GM19240 (cell line): ENCODE data around the gene KCNIP1.

Source experiments
- DNase-seq: peaks from one replicate; pipeline ENCODE4 v3.0.0; 2011; ENCODE audit warnings: low spot score; ENCODE audit not compliant: insufficient read length

The KCNIP1 gene

DNA sequence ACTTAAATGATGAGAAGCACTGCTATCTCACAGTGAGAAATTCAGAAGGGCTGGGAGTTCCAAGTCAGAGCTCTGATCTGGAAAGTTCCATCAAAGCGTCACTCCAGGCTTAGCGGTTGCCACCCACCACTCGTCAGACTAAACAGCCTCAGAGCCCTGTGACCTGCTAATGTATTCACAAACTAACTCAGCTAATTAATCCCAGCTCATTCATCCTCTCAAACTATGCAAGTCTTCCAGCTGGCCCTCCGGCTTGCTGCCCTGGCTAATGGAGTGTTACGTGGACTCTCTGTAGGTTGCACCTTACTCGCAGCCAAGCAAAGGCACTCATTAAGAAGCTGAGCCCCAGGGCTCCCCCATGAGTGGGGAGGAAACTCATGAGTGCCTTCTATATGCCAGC lies 197.5 kb downstream of the KCNIP1 start:
- no peak for DNase-seq

DNA sequence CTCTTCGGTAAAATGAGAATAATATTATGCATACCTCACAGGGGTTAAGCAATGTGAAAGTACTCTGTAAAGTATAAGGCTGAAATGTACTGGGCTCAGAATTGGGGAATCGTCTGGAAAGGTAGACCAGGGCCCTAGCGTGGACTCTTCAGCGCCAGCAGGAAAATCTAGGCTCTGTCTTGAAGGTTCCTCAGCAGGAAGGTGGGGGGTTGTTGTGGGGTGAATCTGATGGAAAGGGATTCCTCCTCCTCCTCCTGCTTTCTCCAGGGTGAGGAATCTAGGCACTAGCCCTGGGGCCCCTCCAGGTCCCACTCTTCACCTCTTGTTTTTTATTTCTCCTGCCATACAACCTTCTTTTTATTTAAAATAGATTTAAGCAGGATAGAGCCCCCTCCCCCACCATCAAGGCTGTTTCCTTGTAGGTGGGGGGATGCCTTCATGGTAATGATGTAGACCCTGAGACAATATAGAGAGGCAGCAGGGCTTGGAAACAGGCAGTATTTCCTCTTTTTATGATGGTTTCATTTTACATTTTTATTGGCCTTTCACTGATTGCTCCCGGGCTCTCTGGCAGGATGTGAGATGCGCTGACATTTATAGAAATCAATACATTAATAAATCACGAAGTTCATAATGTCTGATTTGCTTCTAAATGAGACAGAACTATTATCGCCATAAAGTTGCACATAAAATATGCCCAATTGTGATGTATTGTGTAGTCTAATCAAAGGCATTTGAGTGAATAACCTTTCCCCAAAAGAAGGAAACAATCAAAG lies 200.8 kb downstream of the KCNIP1 start:
- DNase-seq: no peak

DNA sequence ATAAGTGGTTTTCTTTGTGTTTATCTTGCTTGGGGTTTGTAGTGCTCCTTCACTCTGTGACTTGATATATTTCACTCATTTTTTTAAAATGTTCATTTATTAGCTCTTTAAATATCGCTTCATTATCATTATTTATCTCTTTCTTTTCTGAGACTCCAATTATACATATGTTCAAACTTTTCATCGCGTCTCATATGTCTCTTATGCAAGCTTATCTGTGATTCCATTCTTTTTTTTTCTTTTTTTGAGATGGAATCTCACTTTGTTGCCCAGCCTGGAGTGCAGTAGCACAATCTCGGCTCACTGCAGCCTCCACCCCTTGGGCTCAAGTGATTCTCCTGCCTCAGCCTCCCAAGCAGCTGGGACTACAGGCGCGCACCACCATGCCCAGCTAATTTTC lies 205.8 kb downstream of the KCNIP1 start:
- no peak for DNase-seq

DNA sequence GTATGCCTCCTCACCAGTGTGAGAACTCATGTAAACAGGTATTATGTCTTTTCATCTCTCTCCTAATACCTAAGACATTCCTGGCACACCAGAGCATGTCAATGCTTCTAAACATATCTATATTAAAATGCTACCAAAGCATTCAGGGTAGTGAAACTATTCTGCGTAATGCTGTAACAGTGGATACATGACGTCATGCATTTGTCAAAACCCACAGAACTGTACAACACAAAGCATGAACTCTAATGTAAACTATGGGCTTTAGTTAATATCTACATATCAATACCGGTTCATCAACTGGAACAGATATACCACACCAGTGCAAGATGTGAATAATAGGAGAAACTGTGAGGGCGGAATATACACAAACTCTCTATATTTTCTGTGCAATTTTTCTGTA lies 207.5 kb downstream of the KCNIP1 start:
- DNase-seq: no peak

DNA sequence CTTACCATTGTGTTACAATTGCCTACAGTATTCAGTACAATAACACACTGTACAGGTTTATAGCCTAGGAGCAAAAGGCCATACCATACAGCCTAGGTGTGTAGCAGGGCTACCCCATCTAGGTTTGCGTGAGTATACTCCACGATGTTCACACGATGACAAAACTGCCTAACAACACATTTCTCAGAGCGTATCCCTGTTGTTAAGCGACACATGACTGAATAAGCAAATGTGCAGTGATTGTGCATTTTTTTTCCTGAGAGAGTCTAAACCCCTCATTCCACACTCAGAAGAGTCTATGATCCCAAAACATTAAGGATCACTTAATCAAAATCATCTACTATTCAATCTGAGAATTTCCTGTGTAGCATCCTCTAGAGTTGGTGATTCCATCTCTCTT lies 211.3 kb downstream of the KCNIP1 start:
- no peak for DNase-seq

DNA sequence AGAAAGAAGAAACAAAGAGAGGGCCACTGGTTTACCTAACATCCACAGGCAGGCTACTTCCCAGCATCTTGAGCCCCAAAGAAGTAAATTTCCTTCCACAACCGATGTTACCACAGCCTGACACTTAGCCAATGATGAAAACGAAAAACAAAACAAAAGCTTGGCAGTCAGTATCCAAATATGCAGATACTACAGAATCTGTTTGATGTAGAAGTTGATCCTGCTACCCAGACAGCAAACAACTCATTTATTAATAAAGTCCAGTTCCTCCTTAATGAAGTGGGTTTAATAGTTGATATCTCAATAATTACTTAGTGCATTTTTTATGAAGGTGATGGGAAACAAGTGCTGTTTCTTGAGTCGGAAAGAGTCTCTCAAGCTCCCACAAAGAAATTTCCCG lies 212.6 kb downstream of the KCNIP1 start:
- no peak for DNase-seq

DNA sequence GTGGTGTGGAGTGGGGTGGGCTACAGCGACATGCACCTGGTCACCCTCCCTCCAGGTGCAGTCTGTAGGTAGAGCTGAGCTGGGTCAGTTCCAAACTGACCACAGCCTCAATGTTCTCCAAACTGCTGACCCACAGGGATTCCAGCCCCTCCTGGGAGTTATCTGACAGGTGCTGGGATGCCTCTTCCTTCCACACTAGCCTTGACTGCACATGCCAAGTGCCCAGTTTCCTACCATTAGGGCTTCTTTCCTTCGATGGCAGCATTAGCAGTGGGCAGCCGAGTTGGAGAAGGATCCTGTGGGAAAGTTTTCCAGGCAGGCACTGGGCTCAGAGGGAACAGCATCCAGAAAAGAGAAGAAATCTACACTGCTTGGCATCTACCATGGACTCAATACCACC lies 215.7 kb downstream of the KCNIP1 start:
- no peak for DNase-seq

DNA sequence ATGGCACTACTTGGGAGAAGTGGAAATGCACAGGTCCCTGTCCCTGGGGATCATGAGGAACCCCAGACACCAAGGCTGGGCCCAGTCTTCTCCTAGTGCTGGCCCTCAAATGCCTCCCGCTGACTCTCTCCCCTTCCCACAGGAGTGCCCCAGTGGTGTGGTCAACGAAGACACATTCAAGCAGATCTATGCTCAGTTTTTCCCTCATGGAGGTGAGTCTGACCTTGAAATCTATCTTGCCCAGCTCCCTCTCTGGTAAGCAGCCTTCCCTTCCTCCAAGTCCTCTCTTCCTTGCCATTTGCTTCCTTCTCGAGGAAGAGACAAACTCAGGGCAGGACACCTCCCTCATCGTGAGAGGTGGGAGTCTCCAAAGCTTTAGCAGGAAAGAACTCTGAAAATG lies 216.4 kb downstream of the KCNIP1 start:
- DNase-seq: no peak

DNA sequence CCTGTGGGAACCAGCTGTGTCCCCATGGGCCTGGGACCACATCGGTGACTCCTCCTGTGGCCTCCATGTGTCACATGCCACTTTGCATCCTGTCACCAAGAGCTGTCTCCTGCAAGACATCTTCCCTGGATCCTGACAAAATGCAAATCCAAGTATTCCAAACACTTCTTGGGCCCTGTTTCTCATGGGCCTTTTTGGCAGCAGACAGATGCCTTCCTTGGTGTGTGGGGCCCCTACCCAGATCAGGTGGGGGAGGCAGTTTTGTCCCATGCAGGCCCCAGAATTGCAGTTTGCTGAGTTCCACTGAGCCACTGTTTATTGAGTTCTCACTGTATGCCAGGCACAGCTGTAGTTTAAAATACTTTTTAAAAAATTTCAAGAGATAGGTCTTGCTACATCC lies 217.2 kb downstream of the KCNIP1 start:
- DNase-seq: no peak

DNA sequence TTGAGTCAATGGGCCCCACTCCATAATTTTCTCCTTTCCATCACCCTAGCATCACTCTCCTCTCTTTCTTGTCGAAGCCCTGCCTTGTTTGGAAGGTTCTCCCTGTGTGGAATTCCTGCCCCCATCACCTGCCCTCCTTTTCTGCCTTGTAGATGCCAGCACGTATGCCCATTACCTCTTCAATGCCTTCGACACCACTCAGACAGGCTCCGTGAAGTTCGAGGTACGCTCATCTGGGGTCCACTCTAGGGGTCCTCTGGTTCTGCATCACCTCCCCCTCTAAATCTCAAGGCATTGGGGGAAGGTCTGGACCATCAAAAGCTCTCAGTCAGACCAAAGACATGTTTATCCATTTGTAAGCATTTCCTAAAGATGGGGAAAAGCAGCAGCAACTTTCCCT lies 217.9 kb downstream of the KCNIP1 start:
- DNase-seq: no peak

DNA sequence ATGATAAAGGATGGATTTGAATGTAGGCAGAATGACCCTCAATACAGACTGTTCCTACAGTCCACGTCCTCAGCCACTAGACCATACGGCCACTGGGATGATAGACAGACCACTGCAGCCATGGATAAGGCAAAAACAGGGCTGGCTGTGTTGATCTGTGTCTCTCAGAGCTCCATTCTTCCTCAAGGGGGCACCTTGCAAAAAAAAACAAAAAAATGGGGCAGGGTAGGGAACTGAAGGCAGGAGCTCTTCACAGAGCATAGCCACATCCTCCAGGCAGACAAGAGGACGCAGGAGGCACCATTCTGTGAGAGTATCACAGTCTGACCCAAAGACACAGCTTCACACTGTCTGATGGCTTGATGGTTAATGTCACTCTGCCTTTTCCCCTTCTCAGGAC lies 218.5 kb downstream of the KCNIP1 start:
- no peak for DNase-seq

DNA sequence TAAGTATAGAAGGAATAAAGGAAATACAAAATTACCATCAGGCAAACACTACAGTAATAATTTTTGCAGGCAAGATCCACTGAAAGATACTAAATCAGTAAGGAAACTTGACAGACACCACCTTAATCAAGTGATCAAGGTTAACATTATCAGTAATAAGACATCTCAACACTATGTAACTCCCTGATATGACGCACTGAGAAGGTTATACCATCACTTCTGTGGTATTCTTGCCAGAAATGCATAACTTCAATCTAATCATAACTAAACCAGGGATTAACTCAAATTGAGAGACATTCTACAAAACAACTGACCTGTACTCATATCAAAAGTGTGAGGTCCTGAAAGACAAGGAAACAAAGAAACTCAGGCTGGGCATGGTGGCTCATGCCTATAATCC lies 227.2 kb downstream of the KCNIP1 start:
- no peak for DNase-seq

DNA sequence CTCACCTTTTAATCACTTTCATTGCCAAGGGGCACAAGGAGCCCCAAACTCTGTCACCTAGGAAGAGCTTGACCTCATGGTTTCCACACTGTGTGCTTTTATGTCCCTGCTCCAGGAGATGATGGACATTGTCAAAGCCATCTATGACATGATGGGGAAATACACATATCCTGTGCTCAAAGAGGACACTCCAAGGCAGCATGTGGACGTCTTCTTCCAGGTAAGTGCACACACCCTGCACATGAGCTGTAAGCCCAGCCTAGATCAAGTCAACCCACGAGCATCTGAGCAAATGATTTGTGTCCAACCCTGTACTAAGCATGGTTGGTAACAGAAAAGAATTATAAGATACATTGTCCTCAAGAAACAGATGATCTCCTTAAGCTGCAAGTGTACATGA lies 228.9 kb downstream of the KCNIP1 start:
- no peak for DNase-seq

DNA sequence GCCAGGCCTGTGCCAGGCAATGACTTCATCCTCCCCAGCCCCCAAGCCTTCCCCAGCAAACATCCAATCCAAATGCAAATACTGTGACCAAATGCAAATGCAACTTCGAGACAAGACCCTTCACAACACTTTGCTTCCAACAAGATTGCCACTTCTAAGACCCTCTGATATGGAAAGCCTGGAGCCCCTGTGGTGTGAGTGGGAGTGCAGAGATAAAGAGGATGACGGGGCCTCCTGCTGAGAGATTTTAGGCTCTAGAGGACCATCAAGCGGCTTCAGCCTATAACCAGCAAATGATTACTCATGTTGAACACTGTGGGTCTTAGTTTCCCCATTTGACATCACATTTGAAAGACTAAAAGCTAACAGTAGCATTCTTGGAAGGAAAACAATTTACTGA lies 233.1 kb downstream of the KCNIP1 start:
- no peak for DNase-seq

DNA sequence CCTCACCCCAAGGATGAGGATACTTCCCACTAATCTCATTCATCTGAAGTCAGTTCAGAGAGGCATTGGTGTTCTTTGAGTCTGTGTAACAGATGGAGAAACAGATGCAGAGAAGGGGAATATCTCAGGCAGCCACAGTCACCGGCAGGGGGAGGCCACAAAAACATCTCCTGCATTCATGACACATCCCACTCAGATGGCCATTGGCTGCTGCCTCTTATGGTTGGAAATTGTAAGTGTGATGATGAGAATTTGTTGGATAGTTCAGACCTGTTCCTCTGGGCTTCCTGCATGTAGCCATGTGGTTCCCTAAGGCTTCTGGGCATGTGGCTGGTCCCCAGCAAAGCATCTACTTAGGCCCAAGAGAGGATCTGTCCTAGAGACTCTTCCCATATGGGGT lies 233.8 kb downstream of the KCNIP1 start:
- DNase-seq: no peak

DNA sequence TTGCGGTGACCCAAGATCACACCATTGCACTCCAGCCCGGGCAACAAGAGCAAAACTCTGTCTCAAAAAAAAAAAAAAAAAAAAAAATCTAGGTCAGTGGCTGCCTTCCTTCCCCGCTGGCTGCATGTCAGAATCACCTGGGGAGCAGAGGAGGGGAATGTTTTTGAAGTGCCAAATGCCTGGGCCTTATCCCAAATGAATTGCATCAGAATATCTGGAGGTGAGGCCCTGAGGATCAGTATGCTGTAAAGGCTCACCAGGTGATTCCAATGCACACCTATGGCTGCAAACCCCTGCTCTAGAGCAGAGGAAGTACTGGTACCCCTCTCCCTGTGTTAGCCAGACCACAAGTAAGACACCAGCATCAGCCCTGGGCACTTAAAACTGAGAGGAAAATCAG lies 235.0 kb downstream of the KCNIP1 start:
- DNase-seq: no peak

DNA sequence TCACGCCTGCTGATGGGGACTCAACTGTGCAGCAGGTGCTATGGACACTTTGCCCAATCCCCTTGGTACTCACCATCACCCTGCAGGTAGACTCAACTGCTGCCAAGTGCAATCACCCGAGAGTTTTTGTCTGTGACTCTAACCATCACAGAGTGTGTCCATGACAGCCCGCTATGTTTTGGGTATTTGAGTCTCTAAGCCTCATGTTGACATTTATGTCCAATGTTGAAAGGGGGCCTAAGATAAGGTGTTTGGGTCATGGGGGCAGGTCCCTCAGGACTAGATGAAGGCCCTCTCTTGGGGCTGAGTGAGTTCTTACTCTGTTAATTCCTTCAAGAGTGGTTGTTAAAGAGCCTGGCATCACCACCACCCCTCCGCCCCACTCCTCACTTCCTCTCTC lies 235.6 kb downstream of the KCNIP1 start:
- no peak for DNase-seq

DNA sequence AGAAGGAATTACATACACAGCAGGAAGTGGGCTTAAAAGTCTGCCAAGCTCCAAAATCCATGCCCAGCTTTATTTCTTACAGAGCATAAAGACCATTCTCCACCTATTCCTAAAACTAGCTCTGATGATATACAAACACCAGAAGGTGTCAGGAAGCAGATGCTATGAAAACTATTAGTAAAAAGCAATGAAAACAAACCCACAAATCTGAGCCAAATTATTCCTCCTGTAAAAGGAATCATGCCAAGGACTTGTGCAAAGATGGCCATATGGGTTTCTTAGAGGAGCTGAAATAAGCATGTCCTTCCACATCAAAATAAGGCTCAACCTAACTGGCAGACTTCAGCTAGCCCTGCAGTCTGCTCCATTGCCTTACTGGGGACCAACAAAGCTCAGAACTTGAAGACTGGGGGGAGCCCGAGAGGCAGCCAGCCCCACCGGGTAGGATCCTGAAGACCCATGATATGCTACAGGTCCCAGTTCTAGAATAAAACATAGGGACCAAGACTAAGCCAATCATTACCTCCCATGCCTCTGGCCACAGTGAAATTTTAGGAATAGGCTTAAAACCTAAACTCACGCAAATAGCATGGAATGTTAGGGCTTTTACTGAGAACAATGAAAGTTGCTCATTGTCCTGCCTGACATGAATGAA lies 236.9 kb downstream of the KCNIP1 start:
- DNase-seq: no peak

DNA sequence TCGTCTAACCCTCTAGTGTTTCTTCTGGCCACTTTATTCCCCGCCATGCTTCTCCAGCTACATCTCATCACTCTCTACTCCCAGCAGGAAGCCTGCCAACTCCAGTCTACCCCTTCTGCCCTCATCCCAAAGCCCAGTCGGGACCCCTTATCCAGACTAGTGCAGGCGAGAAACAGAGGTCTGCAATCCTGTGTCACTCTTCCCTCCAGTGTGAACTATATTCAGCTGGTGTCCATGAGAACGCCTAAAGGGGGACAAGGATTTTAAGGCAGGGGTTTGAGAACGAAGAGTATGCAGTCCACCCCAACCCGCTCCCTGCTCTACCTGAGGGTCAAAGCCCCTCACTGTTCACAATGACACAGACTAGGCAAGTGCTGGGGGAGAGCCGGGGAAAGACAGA lies 238.0 kb downstream of the KCNIP1 start:
- no peak for DNase-seq

DNA sequence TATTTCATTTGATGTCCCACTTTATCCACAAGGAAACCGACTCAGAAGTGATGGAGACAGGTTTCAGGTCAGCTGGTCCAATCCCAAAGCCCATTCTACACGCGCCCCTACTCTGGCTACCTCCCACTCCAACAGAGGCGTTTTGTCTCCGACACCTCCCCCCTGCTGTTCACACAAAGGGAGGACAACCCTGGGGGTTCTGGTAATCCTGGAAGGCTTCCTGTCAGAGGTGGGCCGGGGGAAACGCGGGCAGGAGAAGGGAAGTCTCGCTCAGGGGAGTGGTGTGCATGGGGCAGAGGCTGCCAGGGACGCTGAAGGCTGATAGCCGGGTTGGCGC lies 240.0 kb downstream of the KCNIP1 start:
- DNase-seq: no peak

DNA sequence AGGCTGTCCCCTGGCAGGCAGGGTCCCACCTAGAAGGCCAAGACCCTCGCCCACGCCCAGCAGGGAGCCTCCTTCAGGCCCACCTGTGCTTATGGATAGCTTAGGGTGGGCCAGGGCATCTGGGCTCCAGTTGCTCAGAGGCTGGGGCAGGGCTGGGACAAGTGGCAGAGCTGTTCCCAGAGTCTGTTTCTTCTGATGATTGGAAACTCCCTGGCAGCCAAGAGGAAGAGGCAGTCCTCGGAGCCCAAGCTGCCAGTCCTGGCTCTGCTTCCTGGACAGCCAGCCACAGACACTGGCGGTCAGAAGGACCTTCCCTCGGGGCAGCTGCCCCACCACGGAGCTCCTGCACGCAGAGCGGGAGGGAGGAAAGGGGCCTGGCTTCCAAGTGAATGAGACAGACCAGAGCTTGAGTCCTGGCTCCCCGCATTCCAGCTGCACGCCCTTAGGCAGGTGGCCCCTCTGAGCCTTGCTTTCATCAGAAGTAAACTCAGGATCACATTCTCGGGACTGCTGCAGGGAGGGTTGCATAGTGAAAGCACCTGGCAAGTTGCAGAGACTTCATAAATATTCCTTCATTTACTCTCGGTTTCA lies 241.8 kb downstream of the KCNIP1 start:
- DNase-seq: no peak

DNA sequence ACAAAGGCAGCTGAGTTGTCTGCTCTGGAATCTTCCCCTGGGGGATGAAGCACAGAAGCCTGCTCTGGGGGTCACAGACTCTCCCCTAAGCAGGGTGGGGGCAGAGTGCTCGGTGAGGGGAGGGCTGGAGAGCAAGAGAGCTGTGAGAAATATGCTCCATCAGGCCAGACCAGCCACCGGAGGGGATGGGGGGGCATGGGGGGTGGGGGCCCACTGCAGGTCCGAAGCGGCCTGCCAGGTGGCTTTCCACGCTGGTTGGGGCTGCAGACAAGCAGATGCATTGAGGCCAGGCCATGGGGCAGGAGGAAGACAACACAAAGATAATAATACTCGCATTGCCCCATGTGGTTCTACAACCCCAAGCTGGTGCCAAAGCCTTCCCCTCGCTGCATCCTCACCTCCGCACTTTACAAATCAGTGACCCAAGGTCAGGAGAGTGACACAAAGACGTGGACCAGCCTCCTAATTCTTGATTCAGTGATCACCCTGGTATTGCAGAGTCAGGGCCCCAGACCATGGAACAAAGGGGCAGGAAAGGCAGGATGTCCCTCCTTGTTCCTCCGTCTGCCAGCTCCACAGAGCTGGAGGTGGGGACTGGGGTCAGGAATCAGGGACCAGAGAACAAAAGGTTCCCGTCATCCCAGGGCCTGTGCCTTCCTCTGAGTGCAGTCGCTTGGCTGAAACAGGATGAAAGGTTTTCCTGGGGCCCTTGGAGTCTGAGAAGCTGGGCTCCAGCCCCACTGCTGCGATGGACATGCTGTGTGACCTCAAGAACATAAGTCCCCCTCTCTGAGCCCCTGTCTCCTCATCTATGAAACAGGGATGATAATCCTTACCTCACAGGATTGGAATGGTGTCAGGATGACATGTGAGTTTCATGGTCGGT lies 242.5 kb downstream of the KCNIP1 start:
- DNase-seq: no peak
